ENCODE data around the gene PDHA1.

PDHA1 gene

GRCh38 chrX:19388741-19389140 lies 45.0 kb downstream of the PDHA1 start:
- no peak for DNase-seq (ENCODE audit: low spot score)
- no peak for TF ChIP-seq CTCF (IDR thresholded peaks at IDR 0.05)
- H3K27ac ChIP-seq: no peak overlapping the region
- H3K4me3 ChIP-seq: no peak overlapping the region

GRCh38 chrX:19389227-19389845 lies 45.6 kb downstream of the PDHA1 start:
- no peak for DNase-seq (ENCODE audit: low spot score)
- TF ChIP-seq CTCF (IDR thresholded peaks at IDR 0.05): no peak
- Histone ChIP-seq H3K27ac (no peak overlapping the region), H3K4me3 (no peak overlapping the region)

- H3K4me3 ChIP-seq: no peak overlapping the region
- H3K27ac ChIP-seq: no peak overlapping the region
- TF ChIP-seq CTCF (IDR thresholded peaks at IDR 0.05): no peak
- DNase-seq (ENCODE audit: low spot score): no peak
Observed at GRCh38 chrX:19392078-19392477, 48.4 kb downstream of the PDHA1 start.

- Histone ChIP-seq H3K4me3 (no peak overlapping the region), H3K27ac (no peak overlapping the region)
- no peak for TF ChIP-seq CTCF (IDR thresholded peaks at IDR 0.05)
- no peak for DNase-seq (ENCODE audit: low spot score)
Observed at GRCh38 chrX:19392703-19393102, 49.0 kb downstream of the PDHA1 start.

- DNase-seq (ENCODE audit: low spot score): no peak
- TF ChIP-seq CTCF (IDR thresholded peaks at IDR 0.05): no peak
- no peak overlapping the region for H3K27ac ChIP-seq
- no peak overlapping the region for H3K4me3 ChIP-seq
Observed at GRCh38 chrX:19403696-19404095, 60.0 kb downstream of the PDHA1 start.

GRCh38 chrX:19410259-19410658 lies 66.5 kb downstream of the PDHA1 start:
- Histone ChIP-seq H3K27ac (no peak overlapping the region), H3K4me3 (no peak overlapping the region)
- no peak for DNase-seq (ENCODE audit: low spot score)
- no peak for TF ChIP-seq CTCF (IDR thresholded peaks at IDR 0.05)
